GM13977 (cell line): ENCODE measurements around the gene DZIP1.
A peak's percentile ranks its signal among the peaks of the same experiment; 100 is the strongest.

Source experiments
- DNase-seq: peaks from one replicate; pipeline ENCODE4 v3.0.0; 2012; ENCODE audit warnings: low spot score
- CTCF ChIP-seq: IDR thresholded peaks from 2 replicates; pipeline ENCODE4 v1.5.1; 2012; ENCODE audit warnings: mild to moderate bottlenecking, control low read depth; ENCODE audit not compliant: insufficient read depth; ENCODE audit errors: extremely low read depth, missing control alignments
- in situ Hi-C: fragments of 300-500 bp; cut with MboI; formaldehyde crosslinking; loops from one replicate; pipeline ENCODE4 v1.12.0; 2022; ENCODE audit warnings: low sequenced_read_pairs, low pct_unique_long_range_greater_than_20kb, mixed read lengths, inconsistent platforms; ENCODE audit not compliant: unreplicated experiment

Gene DZIP1

GRCh38 chr13:95544293-95544692 lies 100.2 kb downstream of the DZIP1 start:
- in situ Hi-C loops = loop anchor here (25.0 kb wide), 1 partner anchor 293 kb away; no protein-coding TSS in a partner anchor
- no peak for TF ChIP-seq CTCF
- DNase-seq = no peak

GRCh38 chr13:95541911-95542474 lies 102.5 kb downstream of the DZIP1 start:
- DNase-seq = no peak
- in situ Hi-C loops = loop anchor here (25.0 kb wide), 1 partner anchor 295 kb away; no protein-coding TSS in a partner anchor
- no peak for TF ChIP-seq CTCF

GRCh38 chr13:95541308-95541707 lies 103.2 kb downstream of the DZIP1 start:
- in situ Hi-C loops = loop anchor here (25.0 kb wide), 1 partner anchor 296 kb away; no protein-coding TSS in a partner anchor
- TF ChIP-seq CTCF = no peak
- no peak for DNase-seq

GRCh38 chr13:95540888-95541287 lies 103.6 kb downstream of the DZIP1 start:
- in situ Hi-C loops = loop anchor here (25.0 kb wide), 1 partner anchor 296 kb away; no protein-coding TSS in a partner anchor
- TF ChIP-seq CTCF = no peak
- no peak for DNase-seq

GRCh38 chr13:95536632-95537241 lies 107.8 kb downstream of the DZIP1 start:
- peak; percentile 50 for TF ChIP-seq CTCF
- in situ Hi-C loops = loop anchor here (25.0 kb wide), 1 partner anchor 301 kb away; no protein-coding TSS in a partner anchor
- DNase-seq = no peak

GRCh38 chr13:95535243-95535642 lies 109.3 kb downstream of the DZIP1 start:
- DNase-seq = no peak
- no peak for TF ChIP-seq CTCF
- in situ Hi-C loops = loop anchor here (25.0 kb wide), 1 partner anchor 302 kb away; no protein-coding TSS in a partner anchor
